Panc1 (cell line): ENCODE measurements around the gene USP6NL. TPM values are rescaled to one million over a fixed set of nuclear protein-coding genes. Genes with fewer than 3 reads are reported as not detected.

Experiments used
- ATAC-seq: fragments of 200-7000 bp; cut with Tn5 transposase; 2 replicates; pipeline ENCODE4 v1.9.1; 2020; ENCODE audit warnings: mild to moderate bottlenecking, moderate library complexity
- BruUV-seq: library from RNA; stranded (reverse); fragments of 400-500 nt; replicated peaks from 2 replicates; lab custom pipeline; 2021; lab: Mats Ljungman, UMichigan
- CTCF ChIA-PET: fragments of 300-600 bp; sonication (Branson Sonifier 250); formaldehyde crosslinking; loops from one replicate; lab custom pipeline; 2022; ENCODE audit warnings: antibody characterized with exemption; lab: Charles Lee
- POLR2A ChIA-PET: fragments of 300-600 bp; sonication (Branson Sonifier 250); formaldehyde crosslinking; loops from one replicate; lab custom pipeline; 2022; ENCODE audit warnings: antibody characterized with exemption; lab: Charles Lee
- DNase-seq: peaks from one replicate; pipeline ENCODE4 v3.0.0-alpha.2; 2010; ENCODE audit warnings: low read depth, low spot score
- H3K27ac ChIP-seq: 2 replicates; pipeline ENCODE4 v1.5.1; 2011; ENCODE audit warnings: mild to moderate bottlenecking, low read length, inconsistent platforms
- H3K27me3 ChIP-seq: fragments of 200-500 bp; sonication (Bioruptor generic); 2 replicates; pipeline ENCODE4 v1.6.0; 2014; ENCODE audit warnings: low read length, inconsistent platforms; ENCODE audit not compliant: control insufficient read depth, insufficient read depth
- H3K36me3 ChIP-seq: fragments of 200-500 bp; sonication (Bioruptor generic); 2 replicates; pipeline ENCODE4 v1.5.1; 2014; ENCODE audit warnings: inconsistent platforms, mild to moderate bottlenecking, low read length, moderate library complexity; ENCODE audit not compliant: control insufficient read depth, insufficient read depth
- H3K4me1 ChIP-seq: 2 replicates; pipeline ENCODE4 v1.5.1; 2011; ENCODE audit warnings: inconsistent platforms, mild to moderate bottlenecking, low read length, moderate library complexity; ENCODE audit not compliant: control insufficient read depth, insufficient read depth
- H3K4me3 ChIP-seq, 2 experiments: 2 replicates each; pipeline ENCODE4 v1.5.1; 2011 to 2012; ENCODE audit warnings: low read depth in 2 of 2, low read length in 2 of 2, mild to moderate bottlenecking in 2 of 2, inconsistent platforms in 1 of 2, moderate library complexity in 1 of 2
- H3K9me3 ChIP-seq: fragments of 200-500 bp; sonication (Bioruptor generic); 2 replicates; pipeline ENCODE4 v1.5.1; 2014; ENCODE audit warnings: low read depth, mild to moderate bottlenecking, inconsistent platforms, low read length, moderate library complexity; ENCODE audit not compliant: control insufficient read depth, insufficient read depth
- CTCF ChIP-seq: fragments of 450-650 bp; IDR thresholded peaks from 2 replicates; pipeline ENCODE4 v1.5.1; 2017; ENCODE audit warnings: mild to moderate bottlenecking
- POLR2AphosphoS5 ChIP-seq: IDR thresholded peaks from 2 replicates; pipeline ENCODE4 v1.6.1; 2012; ENCODE audit warnings: mild to moderate bottlenecking, low read depth, low read length, moderate library complexity
- SIN3A ChIP-seq: IDR thresholded peaks from 2 replicates; pipeline ENCODE4 v1.6.1; 2012; ENCODE audit warnings: low read depth, mild to moderate bottlenecking, low read length, moderate library complexity, borderline replicate concordance; ENCODE audit not compliant: insufficient read depth
- TCF7L2 ChIP-seq: IDR thresholded peaks from 2 replicates; pipeline ENCODE4 v1.6.1; 2011; ENCODE audit warnings: mild to moderate bottlenecking, low read depth, low read length, inconsistent platforms
- in situ Hi-C: cut with HindIII; loops from 2 replicates; pipeline ENCODE4 v1.10.0; 2016; ENCODE audit warnings: low sequenced_read_pairs, low pct_unique_long_range_greater_than_20kb
- intact Hi-C: fragments of 100-400 bp; cut with micrococcal nuclease; formaldehyde crosslinking; loops from one replicate; pipeline ENCODE4 v1.10.0; 2022; ENCODE audit not compliant: unreplicated experiment
- total RNA-seq: library from RNA; stranded (reverse); gene quantifications from one replicate; pipeline ENCODE4 v1.2.1, GENCODE V29; 2021; ENCODE audit not compliant: unreplicated experiment
- TF ChIP-seq, protein P1 (sequence below), 2 experiments: IDR thresholded peaks; 2 replicates each; pipeline ENCODE4 v1.6.1; 2011 to 2012; ENCODE audit warnings: low read depth in 2 of 2, control low read depth in 1 of 2, low read length in 1 of 2, mild to moderate bottlenecking in 1 of 2, moderate library complexity in 1 of 2; ENCODE audit not compliant: insufficient read depth in 1 of 2

Gene USP6NL
- total RNA-seq, 1 experiment from 2014 or later, result 13.9 TPM

GRCh38 chr10:11517150-11517549 lies 94.3 kb downstream of the USP6NL start:
- no peak overlapping the region for H3K27ac ChIP-seq
- in situ Hi-C loops (no loop called here), intact Hi-C loops (no loop called here)
- no peak overlapping the region for H3K4me3 ChIP-seq
- H3K27me3 ChIP-seq, result no peaks in the 10 kb centered on the region
- no peak for TF ChIP-seq CTCF
- TF ChIP-seq, protein P1, sequence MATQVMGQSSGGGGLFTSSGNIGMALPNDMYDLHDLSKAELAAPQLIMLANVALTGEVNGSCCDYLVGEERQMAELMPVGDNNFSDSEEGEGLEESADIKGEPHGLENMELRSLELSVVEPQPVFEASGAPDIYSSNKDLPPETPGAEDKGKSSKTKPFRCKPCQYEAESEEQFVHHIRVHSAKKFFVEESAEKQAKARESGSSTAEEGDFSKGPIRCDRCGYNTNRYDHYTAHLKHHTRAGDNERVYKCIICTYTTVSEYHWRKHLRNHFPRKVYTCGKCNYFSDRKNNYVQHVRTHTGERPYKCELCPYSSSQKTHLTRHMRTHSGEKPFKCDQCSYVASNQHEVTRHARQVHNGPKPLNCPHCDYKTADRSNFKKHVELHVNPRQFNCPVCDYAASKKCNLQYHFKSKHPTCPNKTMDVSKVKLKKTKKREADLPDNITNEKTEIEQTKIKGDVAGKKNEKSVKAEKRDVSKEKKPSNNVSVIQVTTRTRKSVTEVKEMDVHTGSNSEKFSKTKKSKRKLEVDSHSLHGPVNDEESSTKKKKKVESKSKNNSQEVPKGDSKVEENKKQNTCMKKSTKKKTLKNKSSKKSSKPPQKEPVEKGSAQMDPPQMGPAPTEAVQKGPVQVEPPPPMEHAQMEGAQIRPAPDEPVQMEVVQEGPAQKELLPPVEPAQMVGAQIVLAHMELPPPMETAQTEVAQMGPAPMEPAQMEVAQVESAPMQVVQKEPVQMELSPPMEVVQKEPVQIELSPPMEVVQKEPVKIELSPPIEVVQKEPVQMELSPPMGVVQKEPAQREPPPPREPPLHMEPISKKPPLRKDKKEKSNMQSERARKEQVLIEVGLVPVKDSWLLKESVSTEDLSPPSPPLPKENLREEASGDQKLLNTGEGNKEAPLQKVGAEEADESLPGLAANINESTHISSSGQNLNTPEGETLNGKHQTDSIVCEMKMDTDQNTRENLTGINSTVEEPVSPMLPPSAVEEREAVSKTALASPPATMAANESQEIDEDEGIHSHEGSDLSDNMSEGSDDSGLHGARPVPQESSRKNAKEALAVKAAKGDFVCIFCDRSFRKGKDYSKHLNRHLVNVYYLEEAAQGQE (IDR thresholded peaks at IDR 0.05; ENCODE audit: insufficient read depth in 1 of 2, low read depth in 2 of 2, low read length in 1 of 2), result no peak
- no peak for TF ChIP-seq SIN3A
- no peak for TF ChIP-seq TCF7L2
- TF ChIP-seq POLR2AphosphoS5, result no peak
- H3K36me3 ChIP-seq, result no peaks in the 10 kb centered on the region; the same call in 1 of the 2 replicates
- ChIA-PET CTCF (no interaction called here), POLR2A (no interaction called here)
- no TSS peak for BruUV-seq
- H3K4me1 ChIP-seq, result no peaks in the 10 kb centered on the region
- DNase-seq (no peak), ATAC-seq (no peak)
- H3K9me3 ChIP-seq, result no peaks in the 10 kb centered on the region

DNA sequence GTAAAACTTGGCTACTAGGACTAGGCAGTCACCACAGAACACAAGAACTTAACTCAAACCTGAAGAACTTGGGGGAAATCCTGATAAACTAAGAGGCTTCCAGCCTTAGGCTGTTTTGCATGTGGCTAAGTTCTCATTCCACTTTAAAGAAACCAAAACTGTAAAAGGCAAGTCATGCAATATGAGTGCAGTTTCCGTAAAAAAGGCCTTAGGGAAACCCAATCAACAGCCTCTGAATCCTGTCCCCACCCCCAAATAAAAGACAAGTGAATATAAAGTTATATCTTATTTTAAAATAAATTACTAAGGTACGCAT lies 95.1 kb downstream of the USP6NL start:
- H3K4me3 ChIP-seq, result no peak overlapping the region
- intact Hi-C loops, result no loop called here
- H3K27ac ChIP-seq, result no peak overlapping the region
- H3K36me3 ChIP-seq, result no peaks in the 10 kb centered on the region; the same call in 1 of the 2 replicates
- no peak for TF ChIP-seq POLR2AphosphoS5
- POLR2A ChIA-PET, result no interaction called here
- H3K4me1 ChIP-seq, result no peaks in the 10 kb centered on the region
- no peaks in the 10 kb centered on the region for H3K27me3 ChIP-seq
- no peak for ATAC-seq
- BruUV-seq, result no TSS peak
- in situ Hi-C loops, result no loop called here
- DNase-seq, result no peak
- CTCF ChIA-PET, result interaction anchor here (0.5 to 0.9 kb wide), 2 partner anchors 113 to 241 kb away, joined by 4 to 5 read pairs; no protein-coding TSS in a partner anchor
- H3K9me3 ChIP-seq, result no peaks in the 10 kb centered on the region

DNA sequence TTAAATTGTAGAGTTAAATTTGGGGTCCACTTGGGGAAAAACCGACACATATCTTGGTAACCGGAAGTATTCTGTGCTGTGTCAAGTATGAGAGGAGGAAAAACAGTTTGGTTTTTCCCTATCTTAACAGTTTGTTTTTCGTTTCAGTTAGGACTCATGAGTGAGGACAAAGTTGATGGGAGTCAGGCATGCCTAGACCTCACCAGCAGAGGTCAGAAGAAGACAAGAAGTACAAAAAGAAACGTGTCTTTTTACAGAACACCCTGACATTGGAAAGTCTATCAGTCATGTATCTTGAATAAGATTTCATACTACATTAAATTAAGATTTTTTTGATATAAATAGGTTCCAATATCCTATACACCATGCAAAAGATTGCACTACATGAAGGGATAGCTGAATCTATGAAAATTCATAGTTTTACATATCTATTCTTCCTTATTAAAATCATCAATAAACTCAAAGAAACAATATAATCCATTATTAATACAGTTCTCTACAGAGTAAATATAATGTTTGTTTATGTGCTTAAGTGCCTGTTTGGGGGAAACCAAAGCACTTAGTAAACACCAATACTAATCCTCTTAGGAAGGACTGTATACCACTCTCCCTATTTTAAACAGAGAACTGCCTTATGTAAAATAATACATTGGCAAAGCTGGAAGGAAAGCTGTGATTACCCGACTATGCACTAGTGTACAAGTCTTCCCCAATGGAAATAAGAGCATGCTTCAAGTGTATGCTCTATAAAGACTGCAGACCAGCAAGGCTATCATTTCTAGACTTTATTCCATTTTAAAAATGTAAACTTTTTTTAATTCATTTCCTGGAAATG lies 95.6 kb downstream of the USP6NL start:
- H3K27me3 ChIP-seq, result no peaks in the 10 kb centered on the region
- no peaks in the 10 kb centered on the region; the same call in 1 of the 2 replicates for H3K36me3 ChIP-seq
- H3K9me3 ChIP-seq, result no peaks in the 10 kb centered on the region
- intact Hi-C loops (loop anchor here (1.0 kb wide), 2 partner anchors 209 to 242 kb away; no protein-coding TSS in a partner anchor), in situ Hi-C loops (no loop called here)
- ChIA-PET CTCF (interaction anchor here (0.5 to 0.9 kb wide), 4 partner anchors 17 to 242 kb away, joined by 3 to 6 read pairs (median 4); no protein-coding TSS in a partner anchor), POLR2A (no interaction called here)
- no TSS peak for BruUV-seq
- H3K27ac ChIP-seq, result no peak overlapping the region
- peak; percentile 79; the same call in 1 of the 2 replicates for ATAC-seq
- H3K4me3 ChIP-seq, result no peak overlapping the region
- peak; percentile 43 for DNase-seq
- H3K4me1 ChIP-seq, result no peaks in the 10 kb centered on the region
- TF ChIP-seq TCF7L2 (no peak), SIN3A (no peak), CTCF (peak; percentile 69), POLR2AphosphoS5 (no peak)
